ENCODE measurements around the gene AGMO.

DNA sequence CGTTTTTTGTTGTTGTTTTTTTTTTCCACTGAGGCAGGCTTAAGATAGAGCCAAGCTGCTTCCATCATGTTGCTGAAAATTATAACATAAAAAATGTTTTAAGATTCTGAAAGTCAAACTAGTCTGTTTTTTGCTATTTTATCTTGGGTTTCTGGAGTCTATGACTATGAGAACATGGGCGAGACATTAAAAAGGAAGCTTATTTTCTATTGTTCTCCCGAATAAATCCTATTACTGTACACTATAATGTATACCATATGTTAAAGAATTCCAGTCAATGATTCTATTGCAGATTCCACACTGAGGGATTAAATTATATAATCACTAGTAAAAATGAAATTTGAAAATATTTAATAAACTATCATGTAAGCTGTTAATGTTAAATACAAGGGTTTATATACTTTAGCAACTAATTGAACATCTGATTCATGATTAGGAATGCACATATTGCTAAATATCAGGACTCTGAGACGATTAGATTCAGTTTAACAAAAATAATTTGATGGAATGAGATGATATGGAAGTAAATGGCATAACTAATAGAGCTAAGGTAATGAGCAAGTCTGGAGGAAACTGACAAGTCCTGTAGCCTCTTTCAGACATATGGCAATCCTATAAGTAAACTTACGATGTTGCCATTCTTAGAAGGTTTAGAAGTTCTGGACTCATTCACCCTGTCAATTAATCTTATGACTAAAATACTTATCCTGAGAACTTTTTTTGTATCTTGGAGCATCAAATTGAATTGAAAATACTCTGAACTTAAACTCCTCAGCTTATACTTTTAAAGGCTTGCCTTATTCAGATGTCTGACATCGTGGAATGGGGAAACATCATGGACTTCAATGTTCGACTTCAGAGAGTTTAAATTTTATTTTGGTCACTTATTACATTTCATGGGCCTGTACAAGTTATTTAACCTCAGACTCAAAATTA is 364.5 kb downstream of the AGMO start:
- TF ChIP-seq, protein P1, sequence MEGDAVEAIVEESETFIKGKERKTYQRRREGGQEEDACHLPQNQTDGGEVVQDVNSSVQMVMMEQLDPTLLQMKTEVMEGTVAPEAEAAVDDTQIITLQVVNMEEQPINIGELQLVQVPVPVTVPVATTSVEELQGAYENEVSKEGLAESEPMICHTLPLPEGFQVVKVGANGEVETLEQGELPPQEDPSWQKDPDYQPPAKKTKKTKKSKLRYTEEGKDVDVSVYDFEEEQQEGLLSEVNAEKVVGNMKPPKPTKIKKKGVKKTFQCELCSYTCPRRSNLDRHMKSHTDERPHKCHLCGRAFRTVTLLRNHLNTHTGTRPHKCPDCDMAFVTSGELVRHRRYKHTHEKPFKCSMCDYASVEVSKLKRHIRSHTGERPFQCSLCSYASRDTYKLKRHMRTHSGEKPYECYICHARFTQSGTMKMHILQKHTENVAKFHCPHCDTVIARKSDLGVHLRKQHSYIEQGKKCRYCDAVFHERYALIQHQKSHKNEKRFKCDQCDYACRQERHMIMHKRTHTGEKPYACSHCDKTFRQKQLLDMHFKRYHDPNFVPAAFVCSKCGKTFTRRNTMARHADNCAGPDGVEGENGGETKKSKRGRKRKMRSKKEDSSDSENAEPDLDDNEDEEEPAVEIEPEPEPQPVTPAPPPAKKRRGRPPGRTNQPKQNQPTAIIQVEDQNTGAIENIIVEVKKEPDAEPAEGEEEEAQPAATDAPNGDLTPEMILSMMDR (IDR thresholded peaks at IDR 0.05; ENCODE audit: poor library complexity) = no peak
- TF ChIP-seq EZH2phosphoT487 (IDR thresholded peaks at IDR 0.05; ENCODE audit: low read depth, severe bottlenecking, unreplicated experiment) = no peak
- no peak for TF ChIP-seq EZH2 (IDR thresholded peaks at IDR 0.05; ENCODE audit: borderline replicate concordance)

Data from hepatocyte (in vitro differentiated cells).